KOPT-K1 (cell line): Measurements from ENCODE around the gene OR4K15.
"Not testable (repeated sequence)": the region's sequence is repeated elsewhere in the genome, so short reads cannot be mapped to it uniquely, and the experiment has no call there.

Experiments
- H3K27ac ChIP-seq: fragments of 200-600 bp; sonication (generic); 2 replicates; pipeline ENCODE4 v1.5.1; 2016; ENCODE audit warnings: antibody characterized with exemption, mild to moderate bottlenecking, low read depth, low read length; ENCODE audit not compliant: poor library complexity, severe bottlenecking
- H3K36me3 ChIP-seq: fragments of 200-600 bp; sonication (generic); 2 replicates; pipeline ENCODE4 v1.5.1; 2017; ENCODE audit warnings: antibody characterized with exemption, mild to moderate bottlenecking, low read length, moderate library complexity; ENCODE audit not compliant: insufficient read depth
- H3K9me3 ChIP-seq: fragments of 200-600 bp; sonication (generic); 2 replicates; pipeline ENCODE4 v1.5.1; 2017; ENCODE audit warnings: antibody characterized with exemption, low read length, mild to moderate bottlenecking; ENCODE audit not compliant: insufficient read depth, poor library complexity, severe bottlenecking

The OR4K15 gene

GRCh38 chr14:19975291-19975690, at the start of gene OR4K15:
TSS of gene OR4K15 (plus strand) at chr14:19975591. CDS start at chr14:19975591, 0 bp downstream.
- Histone ChIP-seq H3K36me3 (no peaks in the 10 kb centered on the region), H3K9me3 (no peaks in the 10 kb centered on the region), H3K27ac (no peak within 1 kb of the TSS)

GRCh38 chr14:19930617-19931016, 44.8 kb upstream of the OR4K15 start, which contains the start of gene OR4K1:
TSS of gene OR4K1 (plus strand) at chr14:19930917. CDS start at chr14:19935667, 4,750 bp downstream.
- Histone ChIP-seq H3K27ac (no peak within 1 kb of the TSS), H3K9me3 (no peaks in the 10 kb centered on the region), H3K36me3 (no peaks in the 10 kb centered on the region)

GRCh38 chr14:19941668-19942067, 33.7 kb upstream of the OR4K15 start:
- H3K9me3 ChIP-seq: no peaks in the 10 kb centered on the region
- no peaks in the 10 kb centered on the region for H3K36me3 ChIP-seq
- no peak overlapping the region for H3K27ac ChIP-seq

GRCh38 chr14:19947413-19948090, 27.8 kb upstream of the OR4K15 start:
- Histone ChIP-seq H3K27ac (no peak overlapping the region), H3K36me3 (no peaks in the 10 kb centered on the region), H3K9me3 (no peaks in the 10 kb centered on the region)

GRCh38 chr14:19949218-19949617, 26.2 kb upstream of the OR4K15 start:
- no peaks in the 10 kb centered on the region for H3K9me3 ChIP-seq
- H3K27ac ChIP-seq: no peak overlapping the region
- H3K36me3 ChIP-seq: no peaks in the 10 kb centered on the region

GRCh38 chr14:19969735-19970134, 5.7 kb upstream of the OR4K15 start:
- not testable (repeated sequence) for H3K36me3 ChIP-seq, H3K27ac ChIP-seq, H3K9me3 ChIP-seq

- Histone ChIP-seq H3K36me3 (no peaks in the 10 kb centered on the region), H3K27ac (no peak overlapping the region), H3K9me3 (no peaks in the 10 kb centered on the region)
Measured at GRCh38 chr14:19974844-19975243, 547 bp upstream of the OR4K15 start.

- no peaks in the 10 kb centered on the region for H3K36me3 ChIP-seq
- no peaks in the 10 kb centered on the region for H3K9me3 ChIP-seq
- no peak overlapping the region for H3K27ac ChIP-seq
Measured at GRCh38 chr14:19993438-19993837, 18.0 kb downstream of the OR4K15 start.

- Histone ChIP-seq H3K27ac (no peak within 1 kb of the TSS), H3K9me3 (no peaks in the 10 kb centered on the region), H3K36me3 (no peaks in the 10 kb centered on the region)
Measured at GRCh38 chr14:20001863-20002262, 26.5 kb downstream of the OR4K15 start, which contains the start of gene OR4Q2. TSS of gene OR4Q2 (plus strand) at chr14:20002163.

GRCh38 chr14:20002319-20002718, 26.9 kb downstream of the OR4K15 start:
- Histone ChIP-seq H3K27ac (no peak overlapping the region), H3K36me3 (no peaks in the 10 kb centered on the region), H3K9me3 (no peaks in the 10 kb centered on the region)

GRCh38 chr14:20008156-20008555, 32.8 kb downstream of the OR4K15 start:
- no peaks in the 10 kb centered on the region for H3K9me3 ChIP-seq
- H3K27ac ChIP-seq: no peak overlapping the region
- no peaks in the 10 kb centered on the region for H3K36me3 ChIP-seq

GRCh38 chr14:20019257-20019865, 44.0 kb downstream of the OR4K15 start, which contains the start of gene OR4K14:
TSS of gene OR4K14 (minus strand) at chr14:20019307. CDS start at chr14:20015193, 4,114 bp downstream.
- Histone ChIP-seq H3K36me3 (no peaks in the 10 kb centered on the region), H3K9me3 (no peaks in the 10 kb centered on the region), H3K27ac (no peak within 1 kb of the TSS)
